COLO668 (cell line): ENCODE measurements around the gene CXorf66.
"Not testable (repeated sequence)": the region's sequence is repeated elsewhere in the genome, so short reads cannot be mapped to it uniquely, and the experiment has no call there.

Experiments
- DNase-seq: peaks from one replicate; lab custom pipeline; 2025; ENCODE audit not compliant: unreplicated experiment; lab: John Stamatoyannopoulos, UW

CXorf66 gene

DNA sequence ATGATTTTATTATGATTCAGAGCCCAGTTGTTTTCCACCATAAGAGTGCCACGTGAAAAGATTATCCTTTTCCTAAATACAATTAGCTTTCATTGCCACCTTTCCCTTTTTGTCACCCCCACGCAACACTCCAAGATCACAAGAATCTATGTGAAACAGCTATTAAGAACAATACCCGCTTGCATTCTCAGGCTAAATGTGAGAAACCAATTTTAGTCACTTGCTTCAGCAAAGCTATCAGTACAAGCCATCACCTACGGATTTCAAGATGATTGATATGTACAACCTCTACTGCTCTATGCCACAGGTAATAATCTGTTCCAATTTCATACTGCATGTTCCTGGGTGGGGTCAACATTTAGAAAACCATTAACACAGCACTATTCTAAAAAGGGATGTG, 34.9 kb downstream of the CXorf66 start:
- DNase-seq = no peak

- no peak for DNase-seq
Observed at GRCh38 chrX:139929876-139930275, 35.4 kb downstream of the CXorf66 start.

- DNase-seq = no peak
Observed at GRCh38 chrX:139924696-139925095, 40.6 kb downstream of the CXorf66 start.

DNA sequence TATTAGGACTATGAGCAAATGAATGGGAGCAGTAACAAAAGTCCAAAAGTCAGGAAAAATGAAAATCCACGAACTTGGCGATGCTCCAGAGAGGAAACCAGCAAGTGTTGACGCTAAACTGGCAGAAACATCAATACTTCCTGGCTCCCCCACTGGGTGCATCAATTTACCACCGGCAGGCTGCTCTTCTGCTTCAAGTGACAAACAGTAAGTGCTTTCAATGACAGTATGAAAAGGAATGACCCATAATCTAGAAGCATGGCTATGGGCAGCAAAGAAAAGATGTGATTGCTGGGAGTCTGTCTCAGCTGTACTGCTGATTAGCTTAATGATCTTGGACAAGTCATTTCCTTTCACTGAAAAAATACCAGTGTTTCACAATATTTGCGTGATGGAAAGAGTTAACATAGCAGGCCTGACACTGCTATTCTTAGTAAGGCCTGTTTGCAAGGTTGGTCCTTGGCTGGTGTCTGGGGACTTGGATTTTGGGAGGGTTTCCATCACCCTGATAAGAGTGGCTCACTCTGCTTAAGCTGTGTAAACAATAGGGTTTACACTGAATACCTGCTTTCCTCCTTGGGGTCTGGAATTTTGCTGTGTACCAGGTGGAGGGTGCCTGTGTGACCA, 41.1 kb downstream of the CXorf66 start:
- DNase-seq = no peak

GRCh38 chrX:139921142-139921541, 44.2 kb downstream of the CXorf66 start:
- not testable (repeated sequence) for DNase-seq

DNA sequence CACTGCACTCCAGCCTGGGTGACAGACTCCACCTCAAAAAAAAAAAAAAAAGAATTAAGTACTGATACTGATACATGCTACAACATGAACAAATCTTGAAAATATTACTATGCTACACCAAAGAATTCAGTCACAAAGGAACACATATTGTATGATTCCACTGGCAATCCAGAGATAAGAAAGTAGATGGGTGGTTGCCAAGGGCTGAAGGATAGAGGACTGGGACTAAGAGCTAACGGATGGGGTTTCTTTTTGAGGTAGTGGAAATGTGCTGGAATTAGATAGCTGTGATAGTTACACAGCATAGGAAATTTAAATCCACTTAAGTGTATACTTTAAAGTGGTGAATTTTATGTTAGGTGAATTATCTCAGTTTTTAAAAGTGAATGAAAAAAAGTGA, 45.0 kb downstream of the CXorf66 start:
- no peak for DNase-seq

- no peak for DNase-seq
Observed at GRCh38 chrX:139914421-139914820, 50.9 kb downstream of the CXorf66 start.

DNA sequence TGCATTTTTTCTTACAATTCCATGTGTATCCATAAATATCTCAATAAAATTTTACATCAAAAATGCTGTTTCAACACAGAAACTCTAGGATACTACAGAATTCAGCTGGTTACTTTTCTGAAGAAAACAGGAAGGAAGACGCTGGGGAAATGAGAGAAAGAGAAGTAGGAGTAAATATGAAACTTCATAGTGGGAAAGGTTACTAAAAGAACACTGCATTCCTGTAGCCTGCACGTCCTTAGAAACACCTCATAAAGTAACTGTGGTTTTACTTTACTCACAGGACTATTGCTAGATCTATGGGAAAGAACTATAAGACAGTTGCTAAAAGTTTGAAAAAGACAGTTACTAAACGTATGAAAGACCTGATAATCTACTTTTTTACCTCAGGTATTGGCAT, 55.6 kb downstream of the CXorf66 start:
- DNase-seq = no peak

DNA sequence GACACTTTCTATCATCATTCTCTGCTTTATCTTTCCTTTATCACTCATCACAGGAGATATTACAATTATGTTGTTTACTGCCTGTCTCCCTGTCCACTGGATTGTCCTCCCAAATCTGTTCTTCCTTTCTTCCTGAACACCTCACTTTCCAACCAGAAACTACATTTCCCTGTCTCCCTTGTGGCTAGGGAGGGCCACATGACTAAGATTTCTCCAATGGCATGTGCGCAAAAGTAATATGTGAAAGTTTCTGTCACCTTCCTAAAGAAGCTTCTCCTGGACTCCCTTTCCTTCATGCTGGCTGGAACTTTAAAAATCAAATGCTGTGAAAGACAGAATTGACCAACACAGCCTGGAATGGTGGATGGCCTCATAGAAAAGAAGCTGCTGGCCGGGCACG, 58.2 kb downstream of the CXorf66 start:
- no peak for DNase-seq

DNA sequence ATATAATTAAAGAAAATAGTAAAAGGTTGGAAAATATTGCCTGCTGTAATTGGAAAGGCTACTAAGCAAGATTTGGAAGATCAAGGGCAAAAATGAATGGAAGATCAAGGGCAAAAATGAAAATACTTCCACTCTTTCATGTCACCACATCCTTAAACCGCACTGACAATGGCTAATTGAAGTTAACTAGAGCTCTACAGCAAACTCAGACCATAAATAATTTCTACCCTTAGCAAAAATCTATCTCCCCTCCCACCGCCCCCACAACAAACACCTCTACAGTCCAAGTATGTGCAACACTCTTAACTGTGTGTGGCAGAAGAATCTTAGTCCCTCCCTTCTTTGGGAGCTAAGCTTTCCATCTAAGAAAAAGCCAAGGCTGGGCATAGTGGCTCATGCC, 59.6 kb downstream of the CXorf66 start:
- DNase-seq = no peak
